Left forelimb (tissue), 1 donor: ENCODE measurements around the gene ZNF566.
"Not testable (repeated sequence)": the region's sequence is repeated elsewhere in the genome, so short reads cannot be mapped to it uniquely, and the experiment has no call there.

Source experiments
- DNase-seq: peaks from one replicate; pipeline ENCODE4 v3.0.0-alpha.2; 2018; ENCODE audit warnings: low spot score

Gene ZNF566

GRCh38 chr19:36489118-36489919 lies at the start of gene ZNF566:
ZNF566 (minus strand) TSS chr19:36489561; CDS start chr19:36476557, 13,004 bp downstream.
- DNase-seq = peak; percentile 94

- DNase-seq = no peak
These were observed 39.7 kb upstream of the ZNF566 start for GRCh38 chr19:36528921-36529518.

GRCh38 chr19:36528194-36528920 lies 39.0 kb upstream of the ZNF566 start, which contains the start of gene ZNF260:
ZNF260 (minus strand) TSS chr19:36528271; CDS start chr19:36515238, 13,033 bp downstream.
- DNase-seq = peak; percentile 96

GRCh38 chr19:36527873-36528193 lies 38.5 kb upstream of the ZNF566 start:
- DNase-seq = no peak

GRCh38 chr19:36527341-36527740 lies 38.0 kb upstream of the ZNF566 start:
- DNase-seq = no peak

GRCh38 chr19:36526581-36526980 lies 37.2 kb upstream of the ZNF566 start:
- DNase-seq = no peak

GRCh38 chr19:36524617-36525016 lies 35.3 kb upstream of the ZNF566 start:
- DNase-seq = no peak

- no peak for DNase-seq
These were observed 24.8 kb upstream of the ZNF566 start for GRCh38 chr19:36514012-36514612.

- no peak for DNase-seq
These were observed 19.0 kb upstream of the ZNF566 start for GRCh38 chr19:36508325-36508724.

GRCh38 chr19:36501973-36502372 lies 12.6 kb upstream of the ZNF566 start:
- no peak for DNase-seq

GRCh38 chr19:36497001-36497400 lies 7.6 kb upstream of the ZNF566 start:
- DNase-seq = no peak

GRCh38 chr19:36492689-36493453 lies 3.5 kb upstream of the ZNF566 start:
- DNase-seq = not testable (repeated sequence)

GRCh38 chr19:36490846-36491245 lies 1.5 kb upstream of the ZNF566 start:
- DNase-seq = not testable (repeated sequence)

GRCh38 chr19:36489920-36490415 lies 607 bp upstream of the ZNF566 start:
- DNase-seq = no peak

- peak; percentile 64 for DNase-seq
These were observed 579 bp downstream of the ZNF566 start for GRCh38 chr19:36488846-36489117.

- DNase-seq = no peak
These were observed 1.1 kb downstream of the ZNF566 start for GRCh38 chr19:36488118-36488845.

- no peak for DNase-seq
These were observed 5.7 kb downstream of the ZNF566 start for GRCh38 chr19:36483653-36484052.

GRCh38 chr19:36482876-36483275 lies 6.5 kb downstream of the ZNF566 start:
- no peak for DNase-seq

GRCh38 chr19:36460046-36460445 lies 29.3 kb downstream of the ZNF566 start:
- no peak for DNase-seq

GRCh38 chr19:36456831-36457230 lies 32.5 kb downstream of the ZNF566 start:
- no peak for DNase-seq

GRCh38 chr19:36449059-36449670 lies 40.2 kb downstream of the ZNF566 start:
- DNase-seq = no peak
